HEK293 (cell line): Measurements from ENCODE around the gene FUOM.

Experiments used
- REST ChIP-seq: fragments of 450-650 bp; formaldehyde crosslinking; IDR thresholded peaks from 2 replicates; pipeline ENCODE4 v1.5.1; 2016; ENCODE audit warnings: missing biosample characterization, missing genetic modification characterization
- TCF7L2 ChIP-seq: IDR thresholded peaks from 2 replicates; pipeline ENCODE4 v1.6.1; 2011; ENCODE audit warnings: low read depth, mild to moderate bottlenecking, inconsistent platforms, low read length, moderate library complexity, borderline replicate concordance
- ZNF169 ChIP-seq: fragments of 450-650 bp; formaldehyde crosslinking; IDR thresholded peaks from 2 replicates; pipeline ENCODE4 v1.5.1; 2016; ENCODE audit warnings: missing biosample characterization, missing genetic modification characterization
- ZNF530 ChIP-seq: fragments of 450-650 bp; formaldehyde crosslinking; IDR thresholded peaks from 2 replicates; pipeline ENCODE4 v1.5.1; 2016; ENCODE audit warnings: low read depth, missing biosample characterization, missing genetic modification characterization
- ZNF791 ChIP-seq: fragments of 450-650 bp; formaldehyde crosslinking; IDR thresholded peaks from 2 replicates; pipeline ENCODE4 v1.5.1; 2016; ENCODE audit warnings: missing biosample characterization, missing genetic modification characterization
- ZNF837 ChIP-seq: fragments of 450-650 bp; formaldehyde crosslinking; IDR thresholded peaks from 2 replicates; pipeline ENCODE4 v1.5.1; 2016; ENCODE audit warnings: missing biosample characterization, missing genetic modification characterization
- ZNF843 ChIP-seq: fragments of 450-650 bp; formaldehyde crosslinking; IDR thresholded peaks from 2 replicates; pipeline ENCODE4 v1.5.1; 2016; ENCODE audit warnings: missing biosample characterization, missing genetic modification characterization
- TF ChIP-seq, protein P1 (sequence below): fragments of 450-650 bp; formaldehyde crosslinking; IDR thresholded peaks from 2 replicates; pipeline ENCODE4 v1.5.1; 2016; ENCODE audit warnings: missing biosample characterization, missing genetic modification characterization

DNA sequence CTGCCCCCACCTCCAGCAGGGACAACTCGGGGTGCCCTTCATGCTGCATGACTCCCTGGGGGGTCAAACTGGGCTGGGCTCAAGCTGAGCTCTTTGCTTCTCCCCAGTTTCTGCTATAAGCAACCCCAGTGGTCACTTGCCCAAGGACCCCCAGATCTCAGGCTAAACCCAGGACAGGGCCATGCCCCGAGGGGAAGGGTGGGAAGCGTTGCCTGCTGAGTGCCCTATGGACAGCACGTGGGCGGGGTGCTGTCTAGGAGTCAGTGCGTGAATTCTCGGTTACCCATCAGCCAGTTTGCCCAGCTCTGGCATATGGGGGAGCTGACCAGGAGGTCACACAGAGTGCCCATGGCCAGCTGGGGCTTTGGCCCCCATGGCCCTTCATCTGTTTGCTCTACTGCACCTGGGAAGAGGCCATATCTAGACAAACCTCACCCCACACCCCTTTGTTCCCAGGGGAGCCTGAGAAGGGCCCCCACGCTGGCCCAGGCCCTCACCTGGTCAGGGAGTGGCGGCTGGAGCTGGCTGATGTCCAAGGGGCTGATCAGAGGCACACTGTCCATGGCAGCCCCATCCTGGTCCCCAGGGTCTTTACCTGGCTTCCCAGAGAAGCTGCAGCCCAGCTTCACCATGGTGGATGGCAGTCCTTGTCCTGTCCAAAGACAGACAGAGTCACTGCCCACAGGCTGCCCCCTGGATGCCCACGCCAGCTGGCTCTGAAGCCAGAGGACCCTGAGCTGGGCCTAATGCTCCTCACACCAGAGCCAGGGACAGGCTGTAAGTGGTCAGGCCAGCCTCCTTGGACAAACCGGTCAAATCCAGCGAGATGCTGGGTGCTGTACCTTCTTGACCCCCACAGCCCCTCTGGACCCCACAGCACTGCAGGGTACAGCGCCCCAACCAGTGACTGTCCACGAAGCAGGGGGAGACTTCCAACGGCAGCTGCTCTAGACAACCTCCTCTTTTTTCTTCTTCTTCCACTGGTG is 29.2 kb downstream of the FUOM start:
- no peak for TF ChIP-seq TCF7L2
- TF ChIP-seq, protein P1, sequence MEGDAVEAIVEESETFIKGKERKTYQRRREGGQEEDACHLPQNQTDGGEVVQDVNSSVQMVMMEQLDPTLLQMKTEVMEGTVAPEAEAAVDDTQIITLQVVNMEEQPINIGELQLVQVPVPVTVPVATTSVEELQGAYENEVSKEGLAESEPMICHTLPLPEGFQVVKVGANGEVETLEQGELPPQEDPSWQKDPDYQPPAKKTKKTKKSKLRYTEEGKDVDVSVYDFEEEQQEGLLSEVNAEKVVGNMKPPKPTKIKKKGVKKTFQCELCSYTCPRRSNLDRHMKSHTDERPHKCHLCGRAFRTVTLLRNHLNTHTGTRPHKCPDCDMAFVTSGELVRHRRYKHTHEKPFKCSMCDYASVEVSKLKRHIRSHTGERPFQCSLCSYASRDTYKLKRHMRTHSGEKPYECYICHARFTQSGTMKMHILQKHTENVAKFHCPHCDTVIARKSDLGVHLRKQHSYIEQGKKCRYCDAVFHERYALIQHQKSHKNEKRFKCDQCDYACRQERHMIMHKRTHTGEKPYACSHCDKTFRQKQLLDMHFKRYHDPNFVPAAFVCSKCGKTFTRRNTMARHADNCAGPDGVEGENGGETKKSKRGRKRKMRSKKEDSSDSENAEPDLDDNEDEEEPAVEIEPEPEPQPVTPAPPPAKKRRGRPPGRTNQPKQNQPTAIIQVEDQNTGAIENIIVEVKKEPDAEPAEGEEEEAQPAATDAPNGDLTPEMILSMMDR (tag by site-specific recombination), result no peak
- TF ChIP-seq REST (tag by site-specific recombination), result no peak
- TF ChIP-seq ZNF837 (tag by site-specific recombination), result no peak
- no peak for TF ChIP-seq ZNF169 (tag by site-specific recombination)
- no peak for TF ChIP-seq ZNF843
- no peak for TF ChIP-seq ZNF791 (tag by site-specific recombination)
- no peak for TF ChIP-seq ZNF530 (tag by site-specific recombination)
